ENCODE results near the gene ZNF280B. TPM values are rescaled to one million over a fixed set of nuclear protein-coding genes. Genes with fewer than 3 reads are reported as not detected.
"Not testable (repeated sequence)": the region's sequence is repeated elsewhere in the genome, so short reads cannot be mapped to it uniquely, and the experiment has no call there.

The ZNF280B gene
- polyA plus RNA-seq, 3 donors, result 0.09 to 0.15 TPM; not detected in 1

GRCh38 chr22:22479999-22480532 lies 28.5 kb downstream of the ZNF280B start:
- H3K27ac ChIP-seq (ENCODE audit: low read depth, low read length), result no peak overlapping the region
- 96 to 98% (median 97%) methylated on average over 5 of the region's 5 CpGs for WGBS, 3 donors

GRCh38 chr22:22479116-22479515 lies 29.4 kb downstream of the ZNF280B start:
- 95 to 97% (median 95%) methylated on average over 2 of the region's 2 CpGs for WGBS, 3 donors
- no peak overlapping the region for H3K27ac ChIP-seq (ENCODE audit: low read depth, low read length)

- no peak overlapping the region for H3K27ac ChIP-seq (ENCODE audit: low read depth, low read length)
Measured at GRCh38 chr22:22478470-22478869, 30.1 kb downstream of the ZNF280B start.

GRCh38 chr22:22474733-22475132 lies 33.8 kb downstream of the ZNF280B start:
- 49 to 73% (median 65%) methylated on average over 2 of the region's 2 CpGs for WGBS, 3 donors
- H3K27ac ChIP-seq (ENCODE audit: low read depth, low read length), result no peak overlapping the region

DNA sequence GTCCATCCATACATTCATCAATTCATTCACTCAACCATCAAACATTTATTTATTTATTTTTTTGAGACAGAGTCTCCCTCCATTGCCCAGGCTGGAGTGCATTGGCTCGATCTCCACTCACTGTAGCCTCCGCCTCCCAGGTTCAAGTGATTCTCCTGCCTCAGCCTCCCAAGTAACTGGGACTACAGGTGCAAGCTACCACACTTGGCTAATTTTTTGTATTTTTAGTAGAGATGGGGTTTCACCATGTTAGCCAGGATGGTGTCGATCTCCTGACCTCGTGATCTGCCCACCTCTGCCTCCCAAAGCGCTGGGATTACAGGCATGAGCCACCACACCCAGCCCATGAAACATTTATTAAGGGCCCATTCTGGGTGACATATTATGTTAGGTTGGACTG lies 37.4 kb downstream of the ZNF280B start:
- WGBS, 3 donors, result 89 to 92% (median 92%) methylated on average over 5 of the region's 5 CpGs
- H3K27ac ChIP-seq (ENCODE audit: low read depth, low read length), result not testable (repeated sequence)

- H3K27ac ChIP-seq (ENCODE audit: low read depth, low read length), result no peak overlapping the region
- 63 to 74% (median 68%) methylated on average over 2 of the region's 2 CpGs for WGBS, 3 donors
Measured at GRCh38 chr22:22469527-22469926, 39.0 kb downstream of the ZNF280B start.

- not testable (repeated sequence) for H3K27ac ChIP-seq (ENCODE audit: low read depth, low read length)
- WGBS, 3 donors, result 87 to 91% (median 88%) methylated on average over 11 of the region's 11 CpGs
Measured at GRCh38 chr22:22468794-22469469, 39.6 kb downstream of the ZNF280B start.

- 65 to 90% (median 88%) methylated on average over 1 of the region's 1 CpG for WGBS, 3 donors
- H3K27ac ChIP-seq (ENCODE audit: low read depth, low read length), result no peak overlapping the region
Measured at GRCh38 chr22:22467112-22467511, 41.4 kb downstream of the ZNF280B start.

DNA sequence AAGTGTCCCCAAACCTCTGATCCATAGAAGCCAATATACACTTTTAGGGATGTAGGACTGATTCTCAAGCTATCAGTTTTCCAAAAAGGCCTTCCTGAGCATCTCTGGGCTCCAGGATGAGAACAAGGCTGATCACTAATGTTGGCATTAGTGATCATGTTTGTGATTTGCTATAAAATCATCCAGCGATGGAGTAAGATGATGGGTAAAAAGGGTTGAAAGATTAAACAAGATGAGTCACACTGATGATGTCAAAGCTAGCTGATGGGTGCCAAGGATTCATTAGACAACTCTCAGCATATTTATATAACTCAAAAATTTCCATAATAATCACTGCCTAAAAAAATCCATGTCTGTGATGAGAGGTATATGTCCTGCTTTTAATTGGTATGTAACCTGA lies 42.8 kb downstream of the ZNF280B start:
- WGBS, 3 donors, result 69 to 85% (median 83%) methylated on average over 1 of the region's 1 CpG
- no peak overlapping the region for H3K27ac ChIP-seq (ENCODE audit: low read depth, low read length)

DNA sequence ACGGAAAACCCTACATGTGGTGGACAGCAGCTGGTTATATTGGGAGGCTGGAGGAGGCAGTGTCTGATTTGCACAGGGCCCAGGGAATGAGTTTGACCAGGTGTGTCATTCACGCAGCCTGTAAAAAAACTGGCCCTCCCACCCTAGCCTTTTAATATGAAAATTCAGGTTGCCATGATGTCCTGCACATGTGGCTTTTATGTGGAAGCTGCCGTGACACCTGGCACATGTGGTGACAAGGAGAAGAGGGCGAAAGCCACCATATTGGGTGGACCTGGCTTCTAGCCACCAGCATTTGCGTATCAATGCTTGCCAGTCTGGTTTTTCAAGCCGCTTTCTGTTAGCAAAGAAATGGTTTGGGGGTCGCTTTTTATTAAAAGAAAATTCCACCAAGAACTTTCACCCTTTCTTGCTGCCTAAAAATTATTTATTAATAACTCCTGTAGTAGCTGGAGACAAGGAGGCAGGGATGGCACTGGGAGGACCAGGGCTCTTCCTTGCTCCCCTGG lies 43.4 kb downstream of the ZNF280B start:
- WGBS, 3 donors, result 55 to 81% (median 80%) methylated on average over 7 of the region's 7 CpGs
- H3K27ac ChIP-seq (ENCODE audit: low read depth, low read length), result no peak overlapping the region

DNA sequence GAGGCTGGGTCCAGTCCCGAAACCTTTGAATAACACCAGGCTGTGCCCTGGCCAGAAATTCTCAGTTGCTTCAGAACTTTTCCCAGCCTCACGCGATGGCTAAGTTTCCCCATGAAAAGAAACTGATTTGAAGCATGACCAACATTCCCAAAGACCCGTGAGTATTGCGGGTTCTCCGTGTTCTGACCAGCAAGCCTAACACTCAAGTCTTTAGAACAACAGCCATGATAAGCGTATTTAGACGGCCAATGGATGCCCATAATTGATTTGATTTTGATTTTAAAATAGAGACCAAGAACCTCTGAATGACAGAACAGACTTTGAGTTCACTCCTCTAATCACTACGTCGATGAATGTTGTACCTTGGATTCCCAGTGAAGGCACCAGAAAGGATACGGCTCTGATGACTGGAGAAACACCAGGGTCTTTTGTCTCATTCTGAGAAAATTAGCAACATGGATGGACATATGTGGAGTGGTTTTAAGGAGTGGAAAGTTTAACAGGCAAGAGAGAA lies 43.9 kb downstream of the ZNF280B start:
- 76 to 88% (median 87%) methylated on average over 11 of the region's 11 CpGs for WGBS, 3 donors
- no peak overlapping the region for H3K27ac ChIP-seq (ENCODE audit: low read depth, low read length)

DNA sequence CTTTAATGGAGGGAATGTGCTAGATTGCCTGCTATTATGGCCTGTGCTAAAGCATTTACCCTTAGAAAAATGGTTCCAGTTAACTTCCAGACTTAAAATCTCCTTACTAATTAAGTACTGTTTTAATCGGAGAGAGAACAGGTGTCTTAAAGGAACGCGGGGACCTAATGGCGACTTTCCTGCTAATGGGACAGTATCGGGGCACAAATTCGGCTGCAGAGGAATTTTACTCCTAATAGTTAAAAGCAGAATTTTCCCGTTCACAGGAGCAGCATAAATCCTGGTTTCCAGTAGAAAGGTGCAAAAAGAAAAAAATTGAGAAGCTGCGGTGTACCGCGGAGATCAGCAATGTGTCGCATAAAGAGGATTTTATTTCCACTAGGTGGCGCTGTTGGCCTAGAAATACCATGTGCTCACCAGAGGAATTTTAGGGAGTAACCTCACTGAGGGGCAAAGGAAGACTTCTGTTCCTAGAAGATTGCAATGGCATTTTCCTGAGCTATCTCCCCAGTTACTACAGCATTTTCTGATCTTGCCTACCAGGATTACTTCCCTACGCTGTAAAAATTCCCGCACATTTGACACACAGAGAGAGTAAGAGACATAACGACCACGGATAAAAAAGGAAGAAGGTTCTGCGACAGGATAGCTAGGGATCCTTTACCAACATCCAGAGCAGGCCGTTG lies 44.5 kb downstream of the ZNF280B start:
- WGBS, 3 donors, result 27 to 28% (median 27%) methylated on average over 18 of the region's 18 CpGs
- H3K27ac ChIP-seq (ENCODE audit: low read depth, low read length), result no peak overlapping the region

DNA sequence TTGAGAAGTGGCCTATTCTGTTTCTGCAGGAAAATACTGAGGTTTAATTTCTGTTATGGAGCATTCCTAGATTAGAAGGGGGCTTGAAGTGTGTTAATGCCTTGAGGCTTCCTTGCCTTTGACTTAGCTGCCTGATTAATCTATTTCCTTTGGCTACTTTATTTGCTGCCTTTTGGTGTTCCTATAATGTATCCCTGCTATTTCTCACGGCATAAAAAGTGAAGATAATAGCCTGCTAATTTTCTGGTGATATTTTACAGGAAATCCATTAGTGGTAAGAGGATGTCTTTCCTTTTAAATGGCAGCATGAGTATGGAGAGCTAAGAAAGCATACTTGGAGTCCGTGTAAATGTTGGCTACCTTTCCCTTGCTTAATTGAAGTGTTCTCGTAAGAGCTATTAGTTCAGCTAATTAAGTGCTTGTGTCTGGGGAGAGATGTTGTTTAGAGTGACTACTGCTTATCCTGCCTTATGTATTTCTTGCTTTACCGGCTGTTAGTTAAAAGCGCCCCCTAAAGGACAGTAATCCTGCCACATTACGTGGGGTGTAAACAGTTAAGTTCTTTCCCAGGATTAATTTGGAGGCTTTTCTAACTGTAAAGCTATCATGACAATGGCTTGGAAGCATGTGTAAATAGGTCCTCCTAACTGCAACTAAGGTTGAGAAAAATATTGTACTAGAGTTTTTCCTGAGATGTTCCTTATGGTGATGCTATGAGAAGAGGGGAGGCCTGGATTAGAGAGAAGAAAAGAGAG lies 45.6 kb downstream of the ZNF280B start:
- 46 to 51% (median 47%) methylated on average over 6 of the region's 6 CpGs for WGBS, 3 donors
- no peak overlapping the region for H3K27ac ChIP-seq (ENCODE audit: low read depth, low read length)

DNA sequence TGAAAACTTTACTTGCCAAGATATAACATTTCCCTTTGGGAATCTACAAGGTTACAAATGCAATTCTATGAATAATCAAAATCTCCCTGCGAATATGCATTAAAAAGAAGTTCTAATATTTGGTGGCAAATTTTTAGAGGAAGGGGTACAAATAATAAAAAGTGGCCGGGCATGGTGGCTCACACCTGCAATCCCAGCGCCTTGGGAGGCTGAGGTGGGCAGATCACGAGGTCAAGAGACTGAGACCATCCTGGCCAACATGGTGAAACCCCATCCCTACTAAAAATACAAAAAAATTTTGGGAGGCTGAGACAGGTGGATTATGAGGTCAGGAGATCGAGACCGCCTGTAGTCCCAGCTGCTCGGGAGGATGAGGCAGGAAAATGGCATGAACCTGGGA lies 47.0 kb downstream of the ZNF280B start:
- 69 to 80% (median 69%) methylated on average over 7 of the region's 7 CpGs for WGBS, 3 donors
- no peak overlapping the region for H3K27ac ChIP-seq (ENCODE audit: low read depth, low read length)

GRCh38 chr22:22461111-22461510 lies 47.4 kb downstream of the ZNF280B start:
- no peak overlapping the region for H3K27ac ChIP-seq (ENCODE audit: low read depth, low read length)

GRCh38 chr22:22460635-22461034 lies 47.9 kb downstream of the ZNF280B start:
- H3K27ac ChIP-seq (ENCODE audit: low read depth, low read length), result no peak overlapping the region

More at GRCh38 chr22:22461111-22461510, 47.4 kb downstream of the ZNF280B start:
- WGBS, 3 donors, result 63 to 73% (median 73%) methylated on average over 1 of the region's 1 CpG

DNA sequence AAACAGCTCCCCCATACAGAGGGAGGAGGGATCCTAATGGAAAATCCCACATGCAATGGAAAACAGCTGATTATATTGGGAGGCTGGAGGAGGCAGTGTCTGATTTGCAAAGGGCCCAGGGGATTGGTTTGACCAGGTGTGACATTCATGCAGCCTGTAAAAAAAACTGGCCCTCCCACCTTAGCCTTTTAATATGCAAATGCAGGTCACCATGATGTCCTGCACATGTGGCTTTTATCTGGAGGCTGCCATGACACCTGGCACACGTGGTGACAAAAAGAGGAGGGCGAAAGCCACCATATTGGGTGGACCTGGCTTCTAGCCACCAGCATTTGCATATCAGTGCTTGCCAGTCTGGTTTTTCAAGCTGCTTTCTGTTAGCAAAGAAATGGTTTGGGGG lies 48.5 kb downstream of the ZNF280B start:
- H3K27ac ChIP-seq (ENCODE audit: low read depth, low read length), result no peak overlapping the region
- WGBS, 3 donors, result 64 to 81% (median 81%) methylated on average over 2 of the region's 2 CpGs

DNA sequence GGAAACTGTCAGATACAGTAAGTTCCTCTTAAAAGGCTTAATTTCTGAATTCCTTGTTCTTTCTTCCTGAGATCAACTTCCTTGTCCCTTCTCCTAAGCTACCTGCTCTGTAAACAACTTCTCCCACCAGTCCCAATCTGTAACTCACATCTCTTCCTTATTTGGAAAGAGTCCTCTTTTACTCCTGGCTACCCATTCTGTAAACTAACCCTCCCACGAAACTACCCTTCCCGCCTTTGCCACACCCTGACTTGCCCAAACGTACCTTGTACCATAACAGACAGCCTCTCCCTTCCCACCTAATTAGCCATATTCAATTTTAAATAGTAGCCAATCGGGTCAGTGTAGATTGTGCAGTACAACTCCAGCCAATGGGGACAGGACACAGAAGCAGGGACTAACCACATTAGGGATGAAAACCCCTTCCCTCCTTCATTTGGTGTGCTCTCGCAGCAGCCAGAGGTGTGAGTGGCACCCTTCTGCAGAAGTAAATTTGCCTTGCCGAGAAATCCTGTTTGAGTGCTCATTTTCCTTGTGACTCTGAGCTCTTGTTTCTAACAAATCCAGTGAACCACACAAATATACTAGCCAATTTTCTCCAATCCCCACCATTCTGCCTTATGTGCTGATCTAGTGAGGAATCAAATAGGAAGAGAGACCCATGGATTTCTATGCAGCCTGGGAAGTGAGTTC lies 49.5 kb downstream of the ZNF280B start:
- 74 to 89% (median 85%) methylated on average over 6 of the region's 6 CpGs for WGBS, 3 donors
- no peak overlapping the region for H3K27ac ChIP-seq (ENCODE audit: low read depth, low read length)
